Measurements from ENCODE around the gene RHBDD2. TPM values are rescaled to one million over a fixed set of nuclear protein-coding genes. Genes with fewer than 3 reads are reported as not detected.
"Not testable (repeated sequence)": the region's sequence is repeated elsewhere in the genome, so short reads cannot be mapped to it uniquely, and the experiment has no call there.

The RHBDD2 gene
- total RNA-seq (57.6 and 61.1 TPM in 2 replicates), polyA plus RNA-seq (177 and 178 TPM in 2 replicates)

DNA sequence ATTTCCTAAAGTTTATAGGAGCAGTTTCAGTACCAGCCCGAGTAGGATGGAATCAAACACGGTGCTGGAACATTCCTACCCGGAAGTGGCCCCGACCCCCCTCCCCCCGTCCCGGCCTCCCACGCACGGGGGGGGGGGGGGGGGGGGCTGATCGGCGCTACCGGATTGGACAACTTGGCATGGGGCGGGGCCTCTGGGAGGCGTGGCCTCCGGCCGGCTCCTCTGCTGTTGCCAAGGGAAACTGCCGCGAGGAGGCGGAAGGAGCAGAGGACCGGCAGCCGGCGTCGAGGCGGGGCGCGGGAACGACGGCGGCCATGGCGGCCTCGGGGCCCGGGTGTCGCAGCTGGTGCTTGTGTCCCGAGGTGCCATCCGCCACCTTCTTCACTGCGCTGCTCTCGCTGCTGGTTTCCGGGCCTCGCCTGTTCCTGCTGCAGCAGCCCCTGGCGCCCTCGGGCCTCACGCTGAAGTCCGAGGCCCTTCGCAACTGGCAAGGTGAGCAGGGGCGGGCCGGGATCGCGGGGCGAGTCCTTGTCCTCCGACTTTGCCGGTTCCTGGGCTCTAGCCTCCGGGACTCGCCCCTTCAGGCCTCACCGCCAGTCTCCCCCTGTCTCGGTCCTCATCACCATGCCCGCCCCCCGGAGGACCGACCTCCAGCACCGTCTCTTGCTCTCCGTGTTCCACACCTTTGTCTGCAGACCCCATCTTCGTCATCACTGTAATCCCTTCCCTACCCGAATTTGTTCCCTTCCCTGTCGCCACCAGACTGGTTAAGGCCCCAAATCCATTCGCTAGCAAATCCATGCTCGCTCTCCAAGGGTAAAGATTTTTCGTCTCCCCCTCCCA, at the start of gene RHBDD2:
Gene RHBDD2 (plus strand): TSS at position 266 of the 843 bp plus-strand sequence. CDS start 49 bp downstream, at position 315.
- H3K27me3 ChIP-seq = no peaks in the 10 kb centered on the region
- no peaks in the 10 kb centered on the region for H3K9me3 ChIP-seq (ENCODE audit: low read depth)
- peak within 1 kb of the TSS; percentile 85 for H3K4me3 ChIP-seq
- H2AFZ ChIP-seq = peak within 1 kb of the TSS; percentile 73
- peak within 1 kb of the TSS; percentile 91 for H3K4me2 ChIP-seq
- no peaks in the 10 kb centered on the region for H4K20me1 ChIP-seq (ENCODE audit: insufficient read depth, poor library complexity, severe bottlenecking)
- H3K27ac ChIP-seq = peak within 1 kb of the TSS; percentile 90
- peaks cover 10% of the 10 kb centered on the region for H3K4me1 ChIP-seq (ENCODE audit: insufficient read depth)
- 3% methylated on average over 32 of the region's 65 CpGs for WGBS (ENCODE audit: low lambda C conversion rate, missing lambda C conversion rate)
- no peaks in the 10 kb centered on the region for H3K36me3 ChIP-seq (replicated peaks; ENCODE audit: insufficient read depth, low read depth)
- peaks cover 49% of the 10 kb centered on the region for H3K79me2 ChIP-seq
- DNase-seq (ENCODE audit: low spot score) = peak; percentile 98
- H3K9me2 ChIP-seq (replicated peaks; ENCODE audit: insufficient read depth) = no peaks in the 10 kb centered on the region
- TF ChIP-seq, protein P1, sequence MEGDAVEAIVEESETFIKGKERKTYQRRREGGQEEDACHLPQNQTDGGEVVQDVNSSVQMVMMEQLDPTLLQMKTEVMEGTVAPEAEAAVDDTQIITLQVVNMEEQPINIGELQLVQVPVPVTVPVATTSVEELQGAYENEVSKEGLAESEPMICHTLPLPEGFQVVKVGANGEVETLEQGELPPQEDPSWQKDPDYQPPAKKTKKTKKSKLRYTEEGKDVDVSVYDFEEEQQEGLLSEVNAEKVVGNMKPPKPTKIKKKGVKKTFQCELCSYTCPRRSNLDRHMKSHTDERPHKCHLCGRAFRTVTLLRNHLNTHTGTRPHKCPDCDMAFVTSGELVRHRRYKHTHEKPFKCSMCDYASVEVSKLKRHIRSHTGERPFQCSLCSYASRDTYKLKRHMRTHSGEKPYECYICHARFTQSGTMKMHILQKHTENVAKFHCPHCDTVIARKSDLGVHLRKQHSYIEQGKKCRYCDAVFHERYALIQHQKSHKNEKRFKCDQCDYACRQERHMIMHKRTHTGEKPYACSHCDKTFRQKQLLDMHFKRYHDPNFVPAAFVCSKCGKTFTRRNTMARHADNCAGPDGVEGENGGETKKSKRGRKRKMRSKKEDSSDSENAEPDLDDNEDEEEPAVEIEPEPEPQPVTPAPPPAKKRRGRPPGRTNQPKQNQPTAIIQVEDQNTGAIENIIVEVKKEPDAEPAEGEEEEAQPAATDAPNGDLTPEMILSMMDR (IDR thresholded peaks at IDR 0.05; ENCODE audit: poor library complexity) = peak; percentile 9
- TF ChIP-seq EZH2phosphoT487 (IDR thresholded peaks at IDR 0.05; ENCODE audit: low read depth, severe bottlenecking, unreplicated experiment) (no peak), EZH2 (IDR thresholded peaks at IDR 0.05; ENCODE audit: borderline replicate concordance) (no peak)

GRCh38 chr7:75829656-75830055, 49.2 kb upstream of the RHBDD2 start:
- H3K27ac ChIP-seq; H3K4me3 ChIP-seq; H3K9me2 ChIP-seq (replicated peaks; ENCODE audit: insufficient read depth); DNase-seq (ENCODE audit: low spot score); H4K20me1 ChIP-seq (ENCODE audit: insufficient read depth, poor library complexity, severe bottlenecking); H3K9me3 ChIP-seq (ENCODE audit: low read depth); H3K4me1 ChIP-seq (ENCODE audit: insufficient read depth); H2AFZ ChIP-seq; H3K36me3 ChIP-seq (replicated peaks; ENCODE audit: insufficient read depth, low read depth); H3K79me2 ChIP-seq; H3K4me2 ChIP-seq; H3K27me3 ChIP-seq: not testable (repeated sequence)
- WGBS (ENCODE audit: low lambda C conversion rate, missing lambda C conversion rate) = 63% methylated on average over 6 of the region's 6 CpGs

DNA sequence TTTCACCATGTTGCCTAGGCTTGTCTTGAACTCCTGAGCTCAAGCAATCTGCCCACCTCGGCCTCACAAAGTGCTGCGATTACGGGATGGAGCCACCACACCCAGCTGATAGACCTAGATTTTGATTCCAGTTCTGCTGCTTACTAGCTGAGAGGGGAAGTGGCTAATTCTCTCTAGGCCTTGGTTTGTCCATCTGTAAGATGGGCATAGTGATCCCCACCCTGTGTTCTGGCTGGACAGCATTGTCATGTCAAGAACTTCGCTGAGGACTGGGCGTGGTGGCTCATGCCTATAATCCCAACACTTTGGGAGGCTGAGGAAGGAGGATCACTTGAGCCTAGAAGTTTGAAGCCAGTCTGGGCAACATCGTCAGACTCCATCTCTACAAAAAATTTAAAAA, 47.9 kb upstream of the RHBDD2 start:
- Histone ChIP-seq H3K27me3 (no peaks in the 10 kb centered on the region), H3K9me2 (replicated peaks; ENCODE audit: insufficient read depth) (no peaks in the 10 kb centered on the region), H3K4me1 (ENCODE audit: insufficient read depth) (no peaks in the 10 kb centered on the region), H3K9me3 (ENCODE audit: low read depth) (no peaks in the 10 kb centered on the region), H3K4me2 (no peak overlapping the region), H3K27ac (no peak overlapping the region), H3K36me3 (replicated peaks; ENCODE audit: insufficient read depth, low read depth) (no peaks in the 10 kb centered on the region), H4K20me1 (ENCODE audit: insufficient read depth, poor library complexity, severe bottlenecking) (no peaks in the 10 kb centered on the region), H3K79me2 (no peaks in the 10 kb centered on the region), H3K4me3 (no peak overlapping the region), H2AFZ (no peak overlapping the region)
- DNase-seq (ENCODE audit: low spot score) = no peak
- 86% methylated on average over 6 of the region's 6 CpGs for whole genome bisulfite sequencing (ENCODE audit: low lambda C conversion rate, missing lambda C conversion rate)
- TF ChIP-seq EZH2 (IDR thresholded peaks at IDR 0.05; ENCODE audit: borderline replicate concordance) = no peak
- TF ChIP-seq, protein P1 (IDR thresholded peaks at IDR 0.05; ENCODE audit: poor library complexity) = no peak
- no peak for TF ChIP-seq EZH2phosphoT487 (IDR thresholded peaks at IDR 0.05; ENCODE audit: low read depth, severe bottlenecking, unreplicated experiment)

- H3K79me2 ChIP-seq; H3K9me3 ChIP-seq (ENCODE audit: low read depth); H3K4me3 ChIP-seq; H3K27me3 ChIP-seq; H3K9me2 ChIP-seq (replicated peaks; ENCODE audit: insufficient read depth); H3K4me2 ChIP-seq; H4K20me1 ChIP-seq (ENCODE audit: insufficient read depth, poor library complexity, severe bottlenecking); H3K36me3 ChIP-seq (replicated peaks; ENCODE audit: insufficient read depth, low read depth); DNase-seq (ENCODE audit: low spot score); H3K27ac ChIP-seq; H2AFZ ChIP-seq; H3K4me1 ChIP-seq (ENCODE audit: insufficient read depth): not testable (repeated sequence)
- 73% methylated on average over 6 of the region's 6 CpGs for WGBS (ENCODE audit: low lambda C conversion rate, missing lambda C conversion rate)
Measured at GRCh38 chr7:75833662-75834061, 45.2 kb upstream of the RHBDD2 start.
